ENCODE results near the gene MAST4.
"Not testable (repeated sequence)": the region's sequence is repeated elsewhere in the genome, so short reads cannot be mapped to it uniquely, and the experiment has no call there.

MAST4 gene

DNA sequence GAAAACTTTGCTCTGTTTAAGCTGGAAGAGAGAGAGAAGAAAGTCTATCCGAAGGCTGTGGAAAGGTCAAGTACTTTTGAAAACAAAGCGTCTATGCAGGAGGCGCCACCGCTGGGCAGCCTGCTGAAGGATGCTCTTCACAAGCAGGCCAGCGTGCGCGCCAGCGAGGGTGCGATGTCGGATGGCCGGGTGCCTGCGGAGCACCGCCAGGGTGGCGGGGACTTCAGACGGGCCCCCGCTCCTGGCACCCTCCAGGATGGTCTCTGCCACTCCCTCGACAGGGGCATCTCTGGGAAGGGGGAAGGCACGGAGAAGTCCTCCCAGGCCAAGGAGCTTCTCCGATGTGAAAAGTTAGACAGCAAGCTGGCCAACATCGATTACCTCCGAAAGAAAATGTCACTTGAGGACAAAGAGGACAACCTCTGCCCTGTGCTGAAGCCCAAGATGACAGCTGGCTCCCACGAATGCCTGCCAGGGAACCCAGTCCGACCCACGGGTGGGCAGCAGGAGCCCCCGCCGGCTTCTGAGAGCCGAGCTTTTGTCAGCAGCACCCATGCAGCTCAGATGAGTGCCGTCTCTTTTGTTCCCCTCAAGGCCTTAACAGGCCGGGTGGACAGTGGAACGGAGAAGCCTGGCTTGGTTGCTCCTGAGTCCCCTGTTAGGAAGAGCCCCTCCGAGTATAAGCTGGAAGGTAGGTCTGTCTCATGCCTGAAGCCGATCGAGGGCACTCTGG lies 567.8 kb downstream of the MAST4 start:
- no peak for DNase-seq (ENCODE audit: low read depth)

DNA sequence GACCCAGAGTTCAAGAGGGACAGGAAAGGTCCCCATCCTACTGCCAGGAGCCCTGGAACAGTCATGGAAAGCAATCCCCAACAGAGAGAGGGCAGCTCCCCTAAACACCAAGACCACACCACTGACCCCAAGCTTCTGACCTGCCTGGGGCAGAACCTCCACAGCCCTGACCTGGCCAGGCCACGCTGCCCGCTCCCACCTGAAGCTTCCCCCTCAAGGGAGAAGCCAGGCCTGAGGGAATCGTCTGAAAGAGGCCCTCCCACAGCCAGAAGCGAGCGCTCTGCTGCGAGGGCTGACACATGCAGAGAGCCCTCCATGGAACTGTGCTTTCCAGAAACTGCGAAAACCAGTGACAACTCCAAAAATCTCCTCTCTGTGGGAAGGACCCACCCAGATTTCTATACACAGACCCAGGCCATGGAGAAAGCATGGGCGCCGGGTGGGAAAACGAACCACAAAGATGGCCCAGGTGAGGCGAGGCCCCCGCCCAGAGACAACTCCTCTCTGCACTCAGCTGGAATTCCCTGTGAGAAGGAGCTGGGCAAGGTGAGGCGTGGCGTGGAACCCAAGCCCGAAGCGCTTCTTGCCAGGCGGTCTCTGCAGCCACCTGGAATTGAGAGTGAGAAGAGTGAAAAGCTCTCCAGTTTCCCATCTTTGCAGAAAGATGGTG lies 568.8 kb downstream of the MAST4 start:
- no peak for DNase-seq (ENCODE audit: low read depth)

DNA sequence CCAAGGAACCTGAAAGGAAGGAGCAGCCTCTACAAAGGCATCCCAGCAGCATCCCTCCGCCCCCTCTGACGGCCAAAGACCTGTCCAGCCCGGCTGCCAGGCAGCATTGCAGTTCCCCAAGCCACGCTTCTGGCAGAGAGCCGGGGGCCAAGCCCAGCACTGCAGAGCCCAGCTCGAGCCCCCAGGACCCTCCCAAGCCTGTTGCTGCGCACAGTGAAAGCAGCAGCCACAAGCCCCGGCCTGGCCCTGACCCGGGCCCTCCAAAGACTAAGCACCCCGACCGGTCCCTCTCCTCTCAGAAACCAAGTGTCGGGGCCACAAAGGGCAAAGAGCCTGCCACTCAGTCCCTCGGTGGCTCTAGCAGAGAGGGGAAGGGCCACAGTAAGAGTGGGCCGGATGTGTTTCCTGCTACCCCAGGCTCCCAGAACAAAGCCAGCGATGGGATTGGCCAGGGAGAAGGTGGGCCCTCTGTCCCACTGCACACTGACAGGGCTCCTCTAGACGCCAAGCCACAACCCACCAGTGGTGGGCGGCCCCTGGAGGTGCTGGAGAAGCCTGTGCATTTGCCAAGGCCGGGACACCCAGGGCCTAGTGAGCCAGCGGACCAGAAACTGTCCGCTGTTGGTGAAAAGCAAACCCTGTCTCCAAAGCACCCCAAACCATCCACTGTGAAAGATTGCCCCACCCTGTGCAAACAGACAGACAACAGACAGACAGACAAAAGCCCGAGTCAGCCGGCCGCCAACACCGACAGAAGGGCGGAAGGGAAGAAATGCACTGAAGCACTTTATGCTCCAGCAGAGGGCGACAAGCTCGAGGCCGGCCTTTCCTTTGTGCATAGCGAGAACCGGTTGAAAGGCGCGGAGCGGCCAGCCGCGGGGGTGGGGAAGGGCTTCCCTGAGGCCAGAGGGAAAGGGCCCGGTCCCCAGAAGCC lies 569.6 kb downstream of the MAST4 start:
- DNase-seq (ENCODE audit: low read depth): peak; percentile 55

DNA sequence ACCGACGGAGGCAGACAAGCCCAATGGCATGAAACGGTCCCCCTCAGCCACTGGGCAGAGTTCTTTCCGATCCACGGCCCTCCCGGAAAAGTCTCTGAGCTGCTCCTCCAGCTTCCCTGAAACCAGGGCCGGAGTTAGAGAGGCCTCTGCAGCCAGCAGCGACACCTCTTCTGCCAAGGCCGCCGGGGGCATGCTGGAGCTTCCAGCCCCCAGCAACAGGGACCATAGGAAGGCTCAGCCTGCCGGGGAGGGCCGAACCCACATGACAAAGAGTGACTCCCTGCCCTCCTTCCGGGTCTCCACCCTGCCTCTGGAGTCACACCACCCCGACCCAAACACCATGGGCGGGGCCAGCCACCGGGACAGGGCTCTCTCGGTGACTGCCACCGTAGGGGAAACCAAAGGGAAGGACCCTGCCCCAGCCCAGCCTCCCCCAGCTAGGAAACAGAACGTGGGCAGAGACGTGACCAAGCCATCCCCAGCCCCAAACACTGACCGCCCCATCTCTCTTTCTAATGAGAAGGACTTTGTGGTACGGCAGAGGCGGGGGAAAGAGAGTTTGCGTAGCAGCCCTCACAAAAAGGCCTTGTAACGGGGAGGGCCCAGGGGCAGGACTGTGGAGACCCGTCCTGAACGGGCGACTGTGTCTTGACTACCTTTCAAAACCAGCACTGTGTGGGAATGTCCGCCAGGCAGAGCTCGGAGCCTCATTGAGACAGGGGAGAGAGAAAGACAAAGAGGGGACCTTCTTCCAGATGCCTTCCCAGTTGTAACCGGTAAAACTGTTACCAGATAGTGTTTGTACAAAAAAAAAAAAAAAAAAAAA lies 570.5 kb downstream of the MAST4 start:
- DNase-seq (ENCODE audit: low read depth): no peak

DNA sequence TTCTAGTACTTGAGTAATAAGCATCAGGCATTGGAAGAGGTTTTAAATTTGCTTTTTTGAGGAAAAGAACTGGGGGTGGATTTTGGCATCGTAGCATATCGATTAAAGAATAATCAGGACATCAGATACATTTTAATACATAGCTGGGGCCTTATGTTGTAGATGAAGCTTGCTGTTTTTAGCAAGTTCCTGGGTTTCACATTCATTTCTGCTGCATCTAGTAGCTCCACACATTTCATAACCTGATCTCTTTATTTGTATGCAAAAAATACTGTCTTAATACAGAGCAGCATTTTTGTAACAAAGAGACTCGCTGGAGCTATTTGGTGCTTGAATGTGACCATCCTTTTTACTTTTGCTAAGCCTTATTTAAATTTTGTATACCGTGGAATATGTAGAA lies 571.9 kb downstream of the MAST4 start:
- DNase-seq (ENCODE audit: low read depth): no peak

DNA sequence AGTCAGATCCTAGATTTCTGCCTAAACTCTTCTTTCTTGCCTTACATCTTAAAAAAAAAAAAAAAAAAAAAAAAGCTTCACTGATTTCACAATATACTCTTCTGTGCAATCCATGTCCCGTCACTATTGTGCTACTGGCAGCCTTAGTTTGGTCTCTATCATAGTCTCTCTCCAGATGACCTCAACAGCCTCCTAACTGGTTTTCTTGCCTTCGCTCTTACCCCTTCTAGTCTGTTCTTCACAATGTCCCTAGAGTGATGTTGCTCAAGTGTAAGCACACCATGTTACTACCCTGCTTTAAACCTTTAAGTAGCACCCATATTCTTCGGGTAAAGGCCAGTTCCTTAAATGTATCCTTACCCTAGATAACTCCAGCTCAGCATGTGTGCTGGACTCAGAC lies 574.6 kb downstream of the MAST4 start:
- DNase-seq (ENCODE audit: low read depth): no peak

DNA sequence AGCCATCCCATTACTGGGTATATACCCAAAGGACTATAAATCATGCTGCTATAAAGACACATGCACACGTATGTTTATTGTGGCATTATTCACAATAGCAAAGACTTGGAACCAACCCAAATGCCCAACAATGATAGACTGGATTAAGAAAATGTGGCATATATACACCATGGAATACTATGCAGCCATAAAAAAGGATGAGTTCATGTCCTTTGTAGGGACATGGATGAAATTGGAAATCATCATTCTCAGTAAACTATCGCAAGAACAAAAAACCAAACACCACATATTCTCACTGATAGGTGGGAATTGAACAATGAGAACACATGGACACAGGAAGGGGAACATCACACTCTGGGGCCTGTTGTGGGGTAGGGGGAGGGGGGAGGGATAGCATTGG lies 577.2 kb downstream of the MAST4 start:
- DNase-seq (ENCODE audit: low read depth): not testable (repeated sequence)

DNA sequence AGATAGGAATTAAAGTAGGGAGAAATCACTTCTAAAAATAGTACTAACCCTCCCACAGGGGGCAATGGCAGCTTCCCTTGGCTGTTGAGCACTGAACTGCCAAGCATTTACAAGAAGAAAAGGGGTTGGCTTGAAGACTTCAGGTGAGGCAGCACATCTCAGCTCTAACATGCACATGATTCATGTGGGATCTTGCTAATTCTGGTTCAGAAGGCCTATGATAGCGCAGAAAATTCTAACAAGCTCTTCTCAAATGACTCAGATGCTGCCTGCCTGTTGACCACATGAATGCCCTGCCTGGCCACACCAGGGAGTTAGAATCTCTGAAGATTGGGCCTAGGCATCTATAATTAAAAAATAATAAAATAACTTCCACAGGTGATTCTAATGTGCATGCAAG lies 577.8 kb downstream of the MAST4 start:
- no peak for DNase-seq (ENCODE audit: low read depth)

DNA sequence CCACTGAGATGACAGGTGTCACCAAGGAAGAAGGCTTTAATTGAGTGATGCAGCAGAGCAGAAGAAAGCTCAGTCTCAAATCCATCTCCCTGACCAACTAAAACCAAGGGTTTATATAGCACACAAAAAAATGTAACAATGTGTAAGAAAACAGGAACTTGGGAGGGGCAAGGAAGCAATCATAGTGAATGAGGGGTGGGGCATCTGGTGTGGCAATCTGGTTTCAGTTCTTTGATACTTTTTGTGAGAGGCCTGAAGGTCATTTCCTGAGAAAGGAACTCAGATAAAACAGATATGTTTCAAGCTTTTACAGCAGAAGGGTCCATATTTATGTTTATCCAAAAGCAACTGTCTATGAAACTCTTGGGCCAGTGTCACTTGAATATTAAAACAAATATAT lies 580.7 kb downstream of the MAST4 start:
- no peak for DNase-seq (ENCODE audit: low read depth)

DNA sequence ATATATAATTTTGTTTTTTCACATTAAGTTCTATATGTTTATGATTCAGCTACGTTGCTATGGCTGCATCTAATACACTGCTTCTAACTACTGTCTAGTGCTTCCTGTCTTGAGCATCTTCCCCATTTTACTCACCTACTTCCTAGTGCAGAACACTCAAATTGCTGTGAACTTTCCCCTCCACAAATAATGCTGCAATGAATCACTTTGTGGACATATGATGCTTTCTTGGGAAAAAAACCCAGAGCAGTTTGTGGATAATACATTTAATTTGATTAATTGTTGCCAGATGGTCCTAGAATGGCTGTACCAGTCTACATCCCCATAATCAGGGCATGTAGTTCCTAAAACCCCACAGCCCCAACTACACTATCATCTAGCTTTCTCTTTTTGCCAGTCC lies 581.9 kb downstream of the MAST4 start:
- peak; percentile 27 for DNase-seq (ENCODE audit: low read depth)

DNA sequence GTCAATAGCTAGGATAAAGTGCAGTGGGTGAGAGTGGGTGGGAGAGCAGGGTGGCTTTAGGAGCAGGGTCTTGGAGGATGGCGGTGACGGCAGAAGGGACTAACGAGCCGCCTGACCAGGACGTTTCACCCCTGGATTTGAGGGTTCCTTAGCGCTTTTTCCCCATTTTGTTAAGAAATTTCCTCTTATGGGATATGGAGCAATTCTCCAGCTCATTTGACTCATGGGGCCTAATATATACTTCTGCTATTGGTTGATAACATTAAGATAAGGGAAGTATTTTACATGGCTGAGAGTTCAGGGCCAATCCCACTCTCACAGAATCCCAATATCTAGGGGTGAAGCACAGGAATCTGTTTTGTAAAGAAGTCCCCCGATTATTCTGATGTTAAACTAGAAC lies 582.8 kb downstream of the MAST4 start:
- DNase-seq (ENCODE audit: low read depth): no peak

DNA sequence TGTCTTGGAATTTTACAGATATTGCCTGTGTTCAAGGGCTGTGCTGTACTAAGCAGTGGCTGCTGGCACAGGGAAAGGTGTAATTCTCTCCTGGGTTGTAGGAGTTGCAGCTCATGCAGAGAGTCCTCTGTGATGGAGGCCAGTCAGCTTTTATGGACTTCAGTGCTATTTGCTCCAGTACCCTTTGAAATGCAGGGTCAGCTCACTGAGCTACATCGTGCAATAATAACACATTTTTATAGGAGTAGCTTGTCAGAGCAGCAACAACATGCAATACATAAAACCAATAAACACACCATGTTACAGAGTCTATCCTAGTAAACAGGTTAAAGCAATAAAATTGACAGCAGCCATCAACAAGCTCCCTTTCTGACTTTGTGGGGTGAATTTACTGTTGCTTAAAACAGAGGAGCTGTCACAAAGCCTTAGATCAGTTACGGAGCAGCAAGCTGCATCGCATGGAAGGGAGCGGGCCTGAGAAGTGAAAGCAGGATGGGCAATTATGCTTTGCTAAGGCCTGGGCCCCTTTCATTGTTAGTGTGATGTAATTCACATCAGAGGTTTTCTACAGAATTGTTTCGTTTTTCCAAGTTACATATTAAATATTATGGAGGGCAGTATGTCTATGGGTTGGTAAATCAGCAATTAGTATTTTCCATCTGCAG lies 583.6 kb downstream of the MAST4 start:
- DNase-seq (ENCODE audit: low read depth): no peak

DNA sequence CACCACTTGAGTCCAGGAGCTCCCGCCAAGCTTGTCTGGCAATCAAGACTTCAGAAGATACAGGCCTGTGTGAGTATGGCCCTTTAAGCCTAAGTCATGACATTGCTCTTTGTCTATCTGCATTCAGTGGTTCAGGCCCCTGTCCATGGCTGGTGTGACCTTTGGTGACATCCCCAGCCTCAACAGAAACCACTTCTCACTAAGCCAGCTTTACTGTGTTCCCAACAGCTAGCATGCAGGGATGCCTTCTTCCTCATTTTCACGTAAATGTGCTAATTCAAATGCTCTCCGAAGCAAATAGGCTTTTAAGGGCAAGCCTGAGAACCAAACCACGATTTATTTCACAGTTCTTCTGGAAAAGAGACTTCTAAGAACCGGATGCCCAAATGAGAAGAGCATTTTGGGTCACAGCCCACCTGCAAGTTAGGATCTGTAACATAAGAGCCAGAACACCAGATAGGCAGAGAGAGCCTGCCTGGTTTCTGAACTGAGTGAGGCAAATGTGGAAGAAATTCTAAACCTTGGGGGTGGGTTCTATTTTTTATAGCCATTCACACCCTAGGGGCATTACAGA lies 585.5 kb downstream of the MAST4 start:
- no peak for DNase-seq (ENCODE audit: low read depth)

DNA sequence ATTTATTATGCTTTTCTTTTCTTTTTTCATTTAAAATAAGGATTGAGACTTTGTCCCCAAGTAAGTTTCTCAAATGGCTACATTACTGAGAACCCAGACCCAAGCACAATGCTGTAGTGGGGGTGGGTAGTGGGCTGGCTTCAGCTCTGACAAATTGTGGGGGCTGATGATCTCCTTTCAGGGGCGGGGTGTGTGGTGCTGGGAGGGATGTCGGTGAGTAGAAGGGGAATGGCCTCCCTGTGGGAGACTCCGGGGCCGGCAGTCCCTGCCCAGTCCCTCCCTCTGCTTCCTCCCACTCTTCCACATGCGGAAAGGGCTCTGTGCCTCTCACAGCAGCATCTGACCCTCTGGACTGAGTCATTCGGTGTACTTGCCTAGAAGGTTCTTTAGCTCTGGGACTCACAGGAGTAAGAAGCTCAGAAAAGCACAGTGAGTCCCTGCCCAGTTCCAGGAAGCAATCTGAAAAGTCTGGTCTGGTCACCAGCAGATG lies 586.2 kb downstream of the MAST4 start:
- peak; percentile 53 for DNase-seq (ENCODE audit: low read depth)

DNA sequence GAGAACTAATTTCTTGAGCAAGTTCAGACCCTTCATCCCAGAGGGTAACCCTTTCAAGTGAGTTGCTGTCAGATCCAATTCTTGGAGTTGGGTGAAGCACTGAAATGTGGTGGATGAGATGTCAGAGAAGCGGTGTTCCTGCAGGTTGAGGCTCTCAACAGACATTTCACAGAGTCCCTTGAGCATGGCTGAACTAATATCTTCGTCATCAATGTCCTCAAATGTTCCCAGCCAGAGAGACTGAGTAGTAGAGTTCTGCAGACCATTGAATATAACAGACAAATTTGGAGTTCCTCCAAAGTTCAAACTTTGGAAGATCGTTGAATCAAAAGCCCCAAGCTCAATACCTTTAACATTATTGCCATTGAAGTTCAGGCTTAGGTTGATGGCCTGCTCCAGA lies 587.7 kb downstream of the MAST4 start:
- no peak for DNase-seq (ENCODE audit: low read depth)

DNA sequence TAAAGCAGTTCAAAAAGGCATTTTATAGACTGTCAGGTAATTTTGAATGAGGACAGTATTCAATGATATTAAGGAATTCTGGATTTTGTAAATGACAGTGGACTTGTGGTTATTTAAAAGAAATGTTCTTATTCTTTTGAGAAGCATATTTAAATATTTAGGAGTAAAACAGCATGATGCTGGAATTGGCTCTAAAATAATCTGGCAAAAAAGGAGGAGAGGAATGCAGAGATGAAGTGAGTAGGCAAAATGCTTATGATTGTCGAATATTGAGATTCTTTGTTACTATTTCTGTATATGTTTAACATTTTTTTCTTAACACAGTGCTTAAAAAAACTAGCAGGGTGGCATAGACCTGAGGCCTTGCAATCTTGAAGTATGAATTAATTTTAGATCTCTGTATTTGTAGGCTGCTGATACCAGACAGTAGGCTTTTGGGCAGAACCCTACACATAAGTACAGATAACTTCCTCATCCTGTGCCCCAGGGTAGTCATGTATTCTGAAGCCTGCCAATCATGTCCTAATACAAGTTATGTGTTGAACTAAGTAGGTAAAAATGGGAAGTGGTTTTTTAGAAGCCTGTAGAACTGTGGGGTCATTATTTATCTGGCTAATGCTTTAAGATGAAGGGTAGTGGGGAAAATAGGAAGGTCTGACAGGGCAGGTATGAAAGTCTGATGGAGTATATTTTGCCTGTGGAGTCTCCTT lies 591.0 kb downstream of the MAST4 start:
- DNase-seq (ENCODE audit: low read depth): no peak

DNA sequence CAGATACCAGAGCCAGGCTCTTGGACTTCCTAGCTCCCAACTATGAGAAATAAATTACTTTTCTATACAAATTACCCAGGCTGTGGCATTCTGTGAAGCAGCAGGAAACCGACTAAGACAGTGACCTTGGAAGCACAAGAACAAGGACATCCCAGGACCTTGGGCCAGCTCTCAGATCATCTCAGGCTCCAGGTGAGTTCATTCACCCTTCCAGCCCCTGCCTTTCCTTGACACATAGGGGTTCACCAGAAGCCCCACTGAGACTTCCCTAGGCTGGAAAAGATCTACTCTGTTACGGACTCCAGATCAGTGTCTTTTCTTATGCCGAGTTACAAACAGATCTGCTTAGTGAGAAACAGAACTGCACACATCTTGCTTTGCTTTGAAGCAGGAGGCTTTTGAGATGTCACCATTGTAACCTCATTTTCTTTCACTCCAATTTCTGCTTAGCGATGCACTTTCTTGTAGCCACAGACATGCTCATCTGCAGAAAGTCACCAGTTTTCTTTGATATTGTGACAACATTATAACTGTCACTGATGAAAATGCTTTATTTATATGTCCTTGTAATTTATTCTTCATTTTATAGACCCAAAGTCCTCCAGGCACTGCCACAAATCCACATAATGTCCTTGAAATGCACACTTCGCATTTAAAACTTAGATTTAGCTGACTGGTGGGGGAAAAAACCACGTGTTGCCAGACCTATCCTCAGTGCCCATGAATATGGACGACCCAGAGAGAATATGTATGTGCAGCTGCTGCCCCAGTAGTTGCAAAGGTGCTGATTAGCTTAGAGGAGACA lies 592.3 kb downstream of the MAST4 start:
- no peak for DNase-seq (ENCODE audit: low read depth)

DNA sequence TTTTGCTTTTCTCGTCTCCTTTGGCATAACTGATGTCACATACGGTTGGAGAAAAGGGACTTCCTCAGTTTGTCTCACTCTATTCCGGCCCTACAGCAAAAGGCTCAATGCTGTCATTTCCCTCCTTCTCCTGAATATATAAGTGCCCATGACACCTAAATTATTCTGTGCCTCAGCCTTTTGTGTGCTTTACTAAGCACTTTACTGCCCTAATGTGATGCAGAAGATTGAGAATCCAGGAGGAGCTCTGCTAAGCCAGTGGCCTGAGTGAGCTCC lies 592.8 kb downstream of the MAST4 start:
- DNase-seq (ENCODE audit: low read depth): no peak

DNA sequence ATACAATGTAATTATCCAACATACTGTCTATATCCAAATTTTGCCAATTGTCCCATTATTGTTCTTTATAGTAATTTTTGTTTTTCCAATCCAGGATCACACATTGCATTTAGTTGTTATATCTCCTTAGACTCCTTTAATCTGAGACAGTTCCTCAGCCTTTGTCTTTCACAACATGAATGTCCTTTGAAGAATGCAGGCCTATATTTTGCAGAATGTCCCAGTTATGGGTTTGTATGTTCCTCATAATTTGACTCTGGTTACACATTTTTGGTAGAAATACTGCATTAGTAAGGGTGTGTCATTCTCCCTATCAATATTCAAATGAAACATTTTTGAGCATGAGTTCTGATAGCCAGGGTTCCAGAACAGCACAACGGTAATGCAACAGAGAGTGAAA lies 593.7 kb downstream of the MAST4 start:
- DNase-seq (ENCODE audit: low read depth): no peak

DNA sequence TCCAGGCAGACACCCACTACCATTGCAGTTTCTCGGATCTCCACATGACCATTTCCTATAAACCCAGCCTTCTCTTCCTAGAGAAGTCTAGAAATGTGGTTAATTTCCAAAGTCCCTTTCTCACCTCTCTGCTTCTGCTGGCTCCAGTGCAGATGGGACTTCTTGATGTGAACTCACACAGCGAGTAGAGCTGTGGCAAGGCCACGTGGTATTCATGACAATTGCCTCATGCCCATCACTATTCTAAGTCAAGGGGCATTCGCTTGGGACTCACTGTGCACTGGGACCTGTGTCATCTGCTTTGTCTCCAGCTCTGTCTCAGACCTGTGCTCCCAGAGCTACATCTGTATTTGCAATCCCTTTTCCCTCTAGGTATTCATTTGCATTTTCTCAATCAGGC lies 594.2 kb downstream of the MAST4 start:
- no peak for DNase-seq (ENCODE audit: low read depth)

Data from fibroblast of the conjunctiva (primary cell).